SK-N-SH (cell line): ENCODE measurements around the gene WNK2. TPM values are rescaled to one million over a fixed set of nuclear protein-coding genes. Genes with fewer than 3 reads are reported as not detected.

ENCODE experiments used
- CTCF ChIA-PET: fragments of 300-600, 350-600 bp; formaldehyde crosslinking; extraction: SDS; loops from one replicate; lab custom pipeline; 2021; lab: Yijun Ruan, JAX
- POLR2A ChIA-PET: fragments of 350-600 bp; sonication (Branson Sonifier 250); formaldehyde crosslinking; extraction: SDS; loops from one replicate; lab custom pipeline; 2020; ENCODE audit warnings: antibody characterized with exemption, inconsistent platforms; lab: Yijun Ruan, JAX
- DNase-seq: peaks from one replicate; pipeline ENCODE4 v3.0.0; 2012
- H2AFZ ChIP-seq: fragments of 200-600 bp; sonication (generic); 2 replicates; pipeline ENCODE4 v1.8.1; 2016; ENCODE audit warnings: antibody characterized with exemption, mild to moderate bottlenecking, low read depth
- H3F3A ChIP-seq: fragments of 200-600 bp; sonication (generic); replicated peaks from 2 replicates; pipeline ENCODE3; 2016; ENCODE audit warnings: antibody characterized with exemption, mild to moderate bottlenecking; ENCODE audit not compliant: insufficient read depth
- H3K27ac ChIP-seq, 2 experiments: fragments of 200-500 bp in 1 of 2; fragments of 200-600 bp in 1 of 2; sonication (Bioruptor generic) in 1 of 2; sonication (generic), shearing (Covaris generic) in 1 of 2; 2 replicates each; pipeline versions ENCODE4 v1.5.1 to v1.6.1; 2014 to 2016; ENCODE audit warnings: low read depth in 2 of 2, inconsistent platforms in 1 of 2, low read length in 1 of 2, mild to moderate bottlenecking in 1 of 2, mixed read lengths in 1 of 2
- H3K27me3 ChIP-seq: fragments of 200-600 bp; sonication (generic), shearing (Covaris generic); 2 replicates; pipeline ENCODE4 v1.6.1; 2016; ENCODE audit warnings: mixed run types; ENCODE audit not compliant: insufficient read depth
- H3K36me3 ChIP-seq, 2 experiments: fragments of 200-500 bp in 1 of 2; fragments of 200-600 bp in 1 of 2; sonication (Bioruptor generic) in 1 of 2; sonication (generic) in 1 of 2; replicated peaks in 1 of 2; 2 replicates each; pipeline versions ENCODE3 to v1.5.1; 2014 to 2016; ENCODE audit warnings: low read length in 1 of 2, mild to moderate bottlenecking in 1 of 2; ENCODE audit not compliant: insufficient read depth in 2 of 2, control insufficient read depth in 1 of 2
- H3K4me1 ChIP-seq, 2 experiments: fragments of 200-500 bp in 1 of 2; fragments of 200-600 bp in 1 of 2; sonication (Bioruptor generic) in 1 of 2; sonication (generic), shearing (Covaris generic) in 1 of 2; 2 replicates each; pipeline versions ENCODE4 v1.5.1 to v1.6.1; 2014 to 2016; ENCODE audit warnings: low read depth in 1 of 2, low read length in 1 of 2, mixed run types in 1 of 2; ENCODE audit not compliant: insufficient read depth in 2 of 2, control insufficient read depth in 1 of 2
- H3K4me2 ChIP-seq: fragments of 200-600 bp; sonication (generic), shearing (Covaris generic); 2 replicates; pipeline ENCODE4 v1.6.1; 2017; ENCODE audit warnings: mixed run types
- H3K4me3 ChIP-seq, 2 experiments: fragments of 200-500 bp in 1 of 2; fragments of 200-600 bp in 1 of 2; sonication (Bioruptor generic) in 1 of 2; sonication (generic), shearing (Covaris generic) in 1 of 2; 2 replicates each; pipeline versions ENCODE4 v1.5.1 to v1.8.1; 2014 to 2016; ENCODE audit warnings: low read depth in 2 of 2, inconsistent platforms in 1 of 2, low read length in 1 of 2, mild to moderate bottlenecking in 1 of 2, mixed read lengths in 1 of 2, moderate library complexity in 1 of 2
- H3K79me2 ChIP-seq: fragments of 200-600 bp; sonication (generic); 2 replicates; pipeline ENCODE4 v1.8.1; 2017; ENCODE audit warnings: mild to moderate bottlenecking; ENCODE audit not compliant: insufficient read depth
- H3K9ac ChIP-seq: fragments of 200-600 bp; sonication (generic); 2 replicates; pipeline ENCODE4 v1.6.1; 2017; ENCODE audit warnings: mixed run types
- H3K9me2 ChIP-seq: fragments of 200-600 bp; sonication (generic); 2 replicates; pipeline ENCODE4 v1.6.1; 2017; ENCODE audit warnings: mixed run types
- H3K9me3 ChIP-seq: fragments of 200-600 bp; sonication (generic); 2 replicates; pipeline ENCODE4 v1.6.1; 2017; ENCODE audit warnings: mixed run types, mild to moderate bottlenecking, moderate library complexity
- H4K20me1 ChIP-seq: fragments of 200-600 bp; sonication (generic); 2 replicates; pipeline ENCODE4 v1.6.1; 2017; ENCODE audit warnings: mild to moderate bottlenecking, mixed run types; ENCODE audit not compliant: insufficient read depth
- CHD2 ChIP-seq: fragments of 150-350 bp; IDR thresholded peaks from 2 replicates; pipeline ENCODE4 v1.6.1; 2018; ENCODE audit warnings: low read length; ENCODE audit not compliant: partially characterized antibody
- CTCF ChIP-seq: fragments of 200-600 bp; sonication (generic); IDR thresholded peaks from 2 replicates; pipeline ENCODE4 v1.6.1; 2017; ENCODE audit warnings: antibody characterized with exemption, mild to moderate bottlenecking, moderate library complexity
- FOXJ3 ChIP-seq: sonication (generic); formaldehyde crosslinking; IDR thresholded peaks from 2 replicates; pipeline ENCODE4 v1.5.1; 2020; ENCODE audit warnings: mild to moderate bottlenecking, missing genetic modification reagents
- GATA2 ChIP-seq: sonication (generic); formaldehyde crosslinking; IDR thresholded peaks from 2 replicates; pipeline ENCODE4 v1.5.0; 2020; ENCODE audit warnings: mild to moderate bottlenecking, missing genetic modification reagents
- IRF3 ChIP-seq: fragments of 150-350 bp; IDR thresholded peaks from 2 replicates; pipeline ENCODE4 v1.6.1; 2016; ENCODE audit warnings: mild to moderate bottlenecking, low read depth, low read length
- JUND ChIP-seq: IDR thresholded peaks from 2 replicates; pipeline ENCODE4 v1.4.0; 2012
- NFIC ChIP-seq: IDR thresholded peaks from 2 replicates; pipeline ENCODE4 v1.4.0; 2012; ENCODE audit warnings: borderline replicate concordance
- NRF1 ChIP-seq: IDR thresholded peaks from 2 replicates; pipeline ENCODE4 v1.6.1; 2012; ENCODE audit warnings: low read depth, mild to moderate bottlenecking, low read length
- PBX3 ChIP-seq: IDR thresholded peaks from 2 replicates; pipeline ENCODE4; 2012
- RAD21 ChIP-seq: IDR thresholded peaks from 2 replicates; pipeline ENCODE4 v1.6.1; 2012; ENCODE audit warnings: mild to moderate bottlenecking, low read length
- RFX5 ChIP-seq: IDR thresholded peaks from 2 replicates; pipeline ENCODE4 v1.6.1; 2012; ENCODE audit warnings: mild to moderate bottlenecking, improper control_type of control experiment, low read length
- RXRA ChIP-seq: IDR thresholded peaks from 2 replicates; pipeline ENCODE4 v1.4.0; 2012; ENCODE audit warnings: low read depth, mild to moderate bottlenecking, borderline replicate concordance
- SMC3 ChIP-seq: IDR thresholded peaks from 2 replicates; pipeline ENCODE4 v1.6.1; 2012; ENCODE audit warnings: low read depth, low read length, improper control_type of control experiment
- TCF12 ChIP-seq: IDR thresholded peaks from 2 replicates; pipeline ENCODE4 v1.4.0; 2012
- USF2 ChIP-seq: fragments of 150-350 bp; IDR thresholded peaks from 2 replicates; pipeline ENCODE4 v1.6.1; 2017; ENCODE audit warnings: antibody characterized with exemption, low read length, low read depth, borderline replicate concordance
- WGBS: methylation state at CpG from one replicate; pipeline ENCODE4 v1.1.6; 2017; ENCODE audit warnings: low lambda C conversion rate; 5-methylcytosine and 5-hydroxymethylcytosine counted together
- polyA plus RNA-seq, 3 experiments: library from polyadenylated mRNA; depleted of rRNA; stranded (reverse); fragments of >200 nt; gene quantifications; 2 replicates each; pipeline ENCODE4 v1.2.3, GENCODE V29; 2012
- TF ChIP-seq, protein P1 (sequence below): IDR thresholded peaks from 2 replicates; pipeline ENCODE4 v1.4.0; 2012; ENCODE audit warnings: low read depth, borderline replicate concordance

Gene WNK2
- polyA plus RNA-seq, 1 of the 3 experiments (the other 2 are of a cell fraction): 0.12 TPM

DNA sequence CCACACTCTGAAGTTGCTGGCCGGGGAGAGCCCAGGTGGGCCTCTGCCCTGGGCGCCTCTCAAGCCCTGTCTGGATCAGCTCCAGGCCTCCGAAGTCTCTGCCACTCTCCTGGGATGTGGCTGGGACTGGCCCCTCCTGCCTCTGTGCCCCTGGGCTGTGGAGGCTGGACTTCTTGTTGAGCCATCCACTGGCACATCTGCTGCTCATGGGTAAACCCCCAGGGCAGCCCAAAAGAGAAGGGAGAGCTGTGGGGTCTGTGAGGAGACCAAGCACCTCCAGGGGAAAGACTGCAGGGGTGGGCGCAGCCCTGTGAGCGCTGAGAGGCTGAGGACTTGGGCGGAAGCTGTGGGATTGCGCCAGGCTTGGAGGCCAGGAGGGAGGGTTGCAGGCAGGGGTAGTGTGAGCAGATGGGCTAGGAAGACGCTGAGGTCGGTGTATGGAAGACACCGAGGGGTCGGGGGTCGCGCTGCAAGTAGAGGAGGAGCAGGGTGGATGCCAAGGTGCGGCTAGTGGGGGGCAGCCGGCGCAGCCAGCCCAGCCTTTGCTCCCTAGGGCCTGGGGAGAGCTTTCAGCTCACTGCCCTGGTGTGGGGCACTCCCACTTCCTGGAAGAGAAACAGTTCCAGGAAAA is 118.1 kb downstream of the WNK2 start (continued):
- TF ChIP-seq IRF3: no peak
- no peak for TF ChIP-seq RXRA
- no peak for TF ChIP-seq RFX5
- no peak for TF ChIP-seq GATA2 (CRISPR knock-in tag)
- TF ChIP-seq, protein P1, sequence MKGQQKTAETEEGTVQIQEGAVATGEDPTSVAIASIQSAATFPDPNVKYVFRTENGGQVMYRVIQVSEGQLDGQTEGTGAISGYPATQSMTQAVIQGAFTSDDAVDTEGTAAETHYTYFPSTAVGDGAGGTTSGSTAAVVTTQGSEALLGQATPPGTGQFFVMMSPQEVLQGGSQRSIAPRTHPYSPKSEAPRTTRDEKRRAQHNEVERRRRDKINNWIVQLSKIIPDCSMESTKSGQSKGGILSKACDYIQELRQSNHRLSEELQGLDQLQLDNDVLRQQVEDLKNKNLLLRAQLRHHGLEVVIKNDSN: no peak
- no peak for TF ChIP-seq NRF1
- TF ChIP-seq TCF12: no peak
- TF ChIP-seq NFIC: no peak
- TF ChIP-seq USF2: no peak
- no peak for TF ChIP-seq FOXJ3 (CRISPR knock-in tag)
- TF ChIP-seq JUND: no peak

DNA sequence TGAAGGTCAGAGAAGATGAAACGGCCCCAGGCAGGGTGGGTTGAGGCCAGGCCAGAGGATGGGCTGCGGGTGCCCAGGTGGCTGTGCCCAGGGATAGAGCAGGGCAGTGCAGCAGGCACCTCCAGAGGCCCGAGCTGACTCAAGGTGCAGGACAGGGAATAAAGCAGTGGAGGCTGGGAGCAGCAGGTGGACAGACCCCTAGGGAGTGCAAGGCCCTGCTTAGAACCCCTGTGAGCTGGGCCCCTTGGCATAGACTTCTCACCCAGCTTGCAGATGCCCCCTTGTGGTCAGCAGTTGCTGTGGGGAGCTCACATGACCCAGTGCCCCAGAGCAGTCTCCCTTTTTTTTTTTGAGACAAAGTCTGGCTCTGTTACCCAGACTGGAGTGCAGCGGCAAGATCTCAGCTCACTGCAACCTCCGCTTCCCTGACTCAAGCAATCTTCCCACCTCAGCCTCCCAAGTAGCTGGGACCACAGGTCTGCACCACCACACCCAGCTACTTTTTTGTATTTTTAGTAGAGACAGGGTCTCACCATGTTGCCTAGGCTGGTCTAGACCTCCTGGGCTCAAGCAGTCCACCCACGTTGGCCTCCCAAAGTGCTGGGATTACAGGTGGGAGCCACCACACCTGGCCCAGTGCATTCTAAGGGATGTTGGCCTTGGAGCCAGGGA is 118.8 kb downstream of the WNK2 start:
- H3K9me2 ChIP-seq: no peaks in the 10 kb centered on the region
- POLR2A ChIA-PET: interaction anchor here (0.7 to 1.2 kb wide), 2 partner anchors 94 to 110 kb away, joined by 3 read pairs; no protein-coding TSS in a partner anchor
- no peaks in the 10 kb centered on the region for H3K79me2 ChIP-seq
- no peaks in the 10 kb centered on the region for H3F3A ChIP-seq
- no peak overlapping the region for H3K4me3 ChIP-seq
- H3K9ac ChIP-seq: no peak overlapping the region
- CTCF ChIA-PET: interaction anchor here (0.5 to 5.4 kb wide), 37 partner anchors 11 to 286 kb away, joined by 3 to 91 read pairs (median 4); partner anchors contain the start of genes NINJ1 and WNK2
- H4K20me1 ChIP-seq: no peaks in the 10 kb centered on the region
- no peaks in the 10 kb centered on the region for H3K36me3 ChIP-seq
- peaks cover 0 to 13% of the 10 kb centered on the region in 2 experiments; a peak in 1 of 4 replicates for H3K4me1 ChIP-seq
- peak; percentile 88 for DNase-seq
- no peak overlapping the region for H3K4me2 ChIP-seq
- no peaks in the 10 kb centered on the region for H3K27me3 ChIP-seq
- no peak overlapping the region for H2AFZ ChIP-seq
- WGBS: 67% methylated on average over 5 of the region's 6 CpGs
- peak; percentile 3; the same call in 1 of the 2 replicates for TF ChIP-seq NRF1
- no peak for TF ChIP-seq PBX3
- peak; percentile 77 for TF ChIP-seq SMC3
- TF ChIP-seq CHD2: no peak
- peak; percentile 69 for TF ChIP-seq RAD21
- TF ChIP-seq, protein P1: peak; percentile 47; the same call in 1 of the 2 replicates
- TF ChIP-seq CTCF: peak; percentile 67
- H3K9me3 ChIP-seq: no peaks in the 10 kb centered on the region
- H3K27ac ChIP-seq: no peak overlapping the region
